ENCODE measurements around the gene TRPM3. TPM values are rescaled to one million over a fixed set of nuclear protein-coding genes. Genes with fewer than 3 reads are reported as not detected.

The TRPM3 gene
- total RNA-seq, 1 experiment from 2014 or later: 3.9 TPM

- in situ Hi-C loops (cut with HindIII; ENCODE audit: low pct_unique_long_range_greater_than_20kb, low sequenced_read_pairs): no loop called here
- no peak for DNase-seq (ENCODE audit: low read depth, low spot score)
Observed at GRCh38 chr9:70534471-70534870, 587.0 kb downstream of the TRPM3 start.

GRCh38 chr9:70534061-70534460 lies 587.4 kb downstream of the TRPM3 start:
- in situ Hi-C loops (cut with HindIII; ENCODE audit: low pct_unique_long_range_greater_than_20kb, low sequenced_read_pairs): no loop called here
- no peak for DNase-seq (ENCODE audit: low read depth, low spot score)

GRCh38 chr9:70533492-70533891 lies 587.9 kb downstream of the TRPM3 start:
- in situ Hi-C loops (cut with HindIII; ENCODE audit: low pct_unique_long_range_greater_than_20kb, low sequenced_read_pairs): no loop called here
- no peak for DNase-seq (ENCODE audit: low read depth, low spot score)

GRCh38 chr9:70532716-70533115 lies 588.7 kb downstream of the TRPM3 start:
- in situ Hi-C loops (cut with HindIII; ENCODE audit: low pct_unique_long_range_greater_than_20kb, low sequenced_read_pairs): no loop called here
- no peak for DNase-seq (ENCODE audit: low read depth, low spot score)

- DNase-seq (ENCODE audit: low read depth, low spot score): no peak
- in situ Hi-C loops (cut with HindIII; ENCODE audit: low pct_unique_long_range_greater_than_20kb, low sequenced_read_pairs): no loop called here
Observed at GRCh38 chr9:70531311-70531710, 590.1 kb downstream of the TRPM3 start.

- no peak for DNase-seq (ENCODE audit: low read depth, low spot score)
Observed at GRCh38 chr9:70530716-70531115, 590.7 kb downstream of the TRPM3 start.

GRCh38 chr9:70529833-70530232 lies 591.6 kb downstream of the TRPM3 start:
- no peak for DNase-seq (ENCODE audit: low read depth, low spot score)
- in situ Hi-C loops (cut with HindIII; ENCODE audit: low pct_unique_long_range_greater_than_20kb, low sequenced_read_pairs): no loop called here

More at GRCh38 chr9:70530716-70531115, 590.7 kb downstream of the TRPM3 start:
- in situ Hi-C loops (cut with HindIII; ENCODE audit: low pct_unique_long_range_greater_than_20kb, low sequenced_read_pairs): no loop called here

GRCh38 chr9:70529377-70529776 lies 592.0 kb downstream of the TRPM3 start:
- in situ Hi-C loops (cut with HindIII; ENCODE audit: low pct_unique_long_range_greater_than_20kb, low sequenced_read_pairs): no loop called here
- no peak for DNase-seq (ENCODE audit: low read depth, low spot score)

GRCh38 chr9:70526902-70527301 lies 594.5 kb downstream of the TRPM3 start:
- DNase-seq (ENCODE audit: low read depth, low spot score): no peak
- in situ Hi-C loops (cut with HindIII; ENCODE audit: low pct_unique_long_range_greater_than_20kb, low sequenced_read_pairs): no loop called here

- in situ Hi-C loops (cut with HindIII; ENCODE audit: low pct_unique_long_range_greater_than_20kb, low sequenced_read_pairs): no loop called here
- no peak for DNase-seq (ENCODE audit: low read depth, low spot score)
Observed at GRCh38 chr9:70525519-70525918, 595.9 kb downstream of the TRPM3 start.

GRCh38 chr9:70519912-70520724 lies 601.3 kb downstream of the TRPM3 start:
- in situ Hi-C loops (cut with HindIII; ENCODE audit: low pct_unique_long_range_greater_than_20kb, low sequenced_read_pairs): no loop called here
- DNase-seq (ENCODE audit: low read depth, low spot score): peak; percentile 65

- no peak for DNase-seq (ENCODE audit: low read depth, low spot score)
- in situ Hi-C loops (cut with HindIII; ENCODE audit: low pct_unique_long_range_greater_than_20kb, low sequenced_read_pairs): no loop called here
Observed at GRCh38 chr9:70517926-70518610, 603.4 kb downstream of the TRPM3 start.

GRCh38 chr9:70514273-70514672 lies 607.1 kb downstream of the TRPM3 start:
- in situ Hi-C loops (cut with HindIII; ENCODE audit: low pct_unique_long_range_greater_than_20kb, low sequenced_read_pairs): no loop called here
- no peak for DNase-seq (ENCODE audit: low read depth, low spot score)

GRCh38 chr9:70511858-70512257 lies 609.6 kb downstream of the TRPM3 start:
- DNase-seq (ENCODE audit: low read depth, low spot score): no peak
- in situ Hi-C loops (cut with HindIII; ENCODE audit: low pct_unique_long_range_greater_than_20kb, low sequenced_read_pairs): no loop called here

GRCh38 chr9:70510157-70510770 lies 611.2 kb downstream of the TRPM3 start:
- peak; percentile 59 for DNase-seq (ENCODE audit: low read depth, low spot score)
- in situ Hi-C loops (cut with HindIII; ENCODE audit: low pct_unique_long_range_greater_than_20kb, low sequenced_read_pairs): no loop called here

- in situ Hi-C loops (cut with HindIII; ENCODE audit: low pct_unique_long_range_greater_than_20kb, low sequenced_read_pairs): no loop called here
- DNase-seq (ENCODE audit: low read depth, low spot score): no peak
Observed at GRCh38 chr9:70506159-70506558, 615.3 kb downstream of the TRPM3 start.

- no peak for DNase-seq (ENCODE audit: low read depth, low spot score)
- in situ Hi-C loops (cut with HindIII; ENCODE audit: low pct_unique_long_range_greater_than_20kb, low sequenced_read_pairs): no loop called here
Observed at GRCh38 chr9:70504834-70505233, 616.6 kb downstream of the TRPM3 start.

- in situ Hi-C loops (cut with HindIII; ENCODE audit: low pct_unique_long_range_greater_than_20kb, low sequenced_read_pairs): no loop called here
- DNase-seq (ENCODE audit: low read depth, low spot score): no peak
Observed at GRCh38 chr9:70502690-70503089, 618.7 kb downstream of the TRPM3 start.

- no peak for DNase-seq (ENCODE audit: low read depth, low spot score)
- in situ Hi-C loops (cut with HindIII; ENCODE audit: low pct_unique_long_range_greater_than_20kb, low sequenced_read_pairs): no loop called here
Observed at GRCh38 chr9:70500793-70501192, 620.6 kb downstream of the TRPM3 start.

All from SK-MEL-5 (cell line).